ENCODE measurements around the gene IFNGR1.

IFNGR1 gene

GRCh38 chr6:137188855-137189254, 30.3 kb downstream of the IFNGR1 start:
- no peak overlapping the region for H3K4me3 ChIP-seq (ENCODE audit: low read length)
- no peaks in the 10 kb centered on the region for H3K27me3 ChIP-seq (ENCODE audit: insufficient read depth, low read length)
- peaks cover 3% of the 10 kb centered on the region for H3K36me3 ChIP-seq (ENCODE audit: insufficient read depth, low read depth, low read length)
- H3K9me3 ChIP-seq (ENCODE audit: insufficient read depth, low read depth, low read length): peaks cover 86% of the 10 kb centered on the region
- H3K4me1 ChIP-seq (ENCODE audit: insufficient read depth, low read length): no peaks in the 10 kb centered on the region
- H3K27ac ChIP-seq (ENCODE audit: low read length): no peak overlapping the region
- no peak overlapping the region for H3K9ac ChIP-seq (ENCODE audit: low read depth, low read length)

- Histone ChIP-seq H3K27me3 (ENCODE audit: insufficient read depth, low read length) (no peaks in the 10 kb centered on the region), H3K4me3 (ENCODE audit: low read length) (no peak overlapping the region), H3K4me1 (ENCODE audit: insufficient read depth, low read length) (no peaks in the 10 kb centered on the region), H3K27ac (ENCODE audit: low read length) (no peak overlapping the region), H3K36me3 (ENCODE audit: insufficient read depth, low read depth, low read length) (peaks cover 3% of the 10 kb centered on the region), H3K9ac (ENCODE audit: low read depth, low read length) (no peak overlapping the region), H3K9me3 (ENCODE audit: insufficient read depth, low read depth, low read length) (peaks cover 94% of the 10 kb centered on the region)
Observed at GRCh38 chr6:137185290-137185689, 33.9 kb downstream of the IFNGR1 start.

- H3K9ac ChIP-seq (ENCODE audit: low read depth, low read length): no peak overlapping the region
- no peak overlapping the region for H3K4me3 ChIP-seq (ENCODE audit: low read length)
- peaks cover 79% of the 10 kb centered on the region for H3K9me3 ChIP-seq (ENCODE audit: insufficient read depth, low read depth, low read length)
- no peak overlapping the region for H3K27ac ChIP-seq (ENCODE audit: low read length)
- H3K4me1 ChIP-seq (ENCODE audit: insufficient read depth, low read length): no peaks in the 10 kb centered on the region
- H3K27me3 ChIP-seq (ENCODE audit: insufficient read depth, low read length): no peaks in the 10 kb centered on the region
- peaks cover 3% of the 10 kb centered on the region for H3K36me3 ChIP-seq (ENCODE audit: insufficient read depth, low read depth, low read length)
Observed at GRCh38 chr6:137182654-137183073, 36.5 kb downstream of the IFNGR1 start.

- Histone ChIP-seq H3K9me3 (ENCODE audit: insufficient read depth, low read depth, low read length) (peaks cover 73% of the 10 kb centered on the region), H3K27ac (ENCODE audit: low read length) (no peak overlapping the region), H3K36me3 (ENCODE audit: insufficient read depth, low read depth, low read length) (peaks cover 3% of the 10 kb centered on the region), H3K4me1 (ENCODE audit: insufficient read depth, low read length) (no peaks in the 10 kb centered on the region), H3K4me3 (ENCODE audit: low read length) (no peak overlapping the region), H3K27me3 (ENCODE audit: insufficient read depth, low read length) (no peaks in the 10 kb centered on the region), H3K9ac (ENCODE audit: low read depth, low read length) (no peak overlapping the region)
Observed at GRCh38 chr6:137181891-137182653, 37.1 kb downstream of the IFNGR1 start.

- Histone ChIP-seq H3K36me3 (ENCODE audit: insufficient read depth, low read depth, low read length) (no peaks in the 10 kb centered on the region), H3K4me3 (ENCODE audit: low read length) (no peak overlapping the region), H3K27ac (ENCODE audit: low read length) (no peak overlapping the region)
Observed at GRCh38 chr6:137177611-137178010, 41.6 kb downstream of the IFNGR1 start.

GRCh38 chr6:137176729-137177128, 42.5 kb downstream of the IFNGR1 start:
- no peaks in the 10 kb centered on the region for H3K27me3 ChIP-seq (ENCODE audit: insufficient read depth, low read length)
- H3K4me1 ChIP-seq (ENCODE audit: insufficient read depth, low read length): peaks cover 9% of the 10 kb centered on the region; the same call in 1 of the 2 replicates
- H3K9ac ChIP-seq (ENCODE audit: low read depth, low read length): no peak overlapping the region
- no peak overlapping the region for H3K27ac ChIP-seq (ENCODE audit: low read length)
- H3K9me3 ChIP-seq (ENCODE audit: insufficient read depth, low read depth, low read length): peaks cover 21% of the 10 kb centered on the region; the same call in 1 of the 2 replicates
- no peak overlapping the region for H3K4me3 ChIP-seq (ENCODE audit: low read length)
- no peaks in the 10 kb centered on the region for H3K36me3 ChIP-seq (ENCODE audit: insufficient read depth, low read depth, low read length)

More at GRCh38 chr6:137177611-137178010, 41.6 kb downstream of the IFNGR1 start:
- Histone ChIP-seq H3K27me3 (ENCODE audit: insufficient read depth, low read length) (no peaks in the 10 kb centered on the region), H3K9me3 (ENCODE audit: insufficient read depth, low read depth, low read length) (peaks cover 28% of the 10 kb centered on the region; the same call in 1 of the 2 replicates), H3K9ac (ENCODE audit: low read depth, low read length) (no peak overlapping the region), H3K4me1 (ENCODE audit: insufficient read depth, low read length) (0 out of 2 replicates have a peak, but pooled peaks cover 3% of the 10 kb centered on the region)

- Histone ChIP-seq H3K27ac (ENCODE audit: low read length) (no peak overlapping the region), H3K9ac (ENCODE audit: low read depth, low read length) (no peak overlapping the region), H3K9me3 (ENCODE audit: insufficient read depth, low read depth, low read length) (peaks cover 15% of the 10 kb centered on the region; the same call in 1 of the 2 replicates), H3K27me3 (ENCODE audit: insufficient read depth, low read length) (no peaks in the 10 kb centered on the region), H3K4me3 (ENCODE audit: low read length) (no peak overlapping the region), H3K4me1 (ENCODE audit: insufficient read depth, low read length) (peaks cover 14% of the 10 kb centered on the region; the same call in 1 of the 2 replicates), H3K36me3 (ENCODE audit: insufficient read depth, low read depth, low read length) (no peaks in the 10 kb centered on the region)
Observed at GRCh38 chr6:137175868-137176245, 43.3 kb downstream of the IFNGR1 start.

GRCh38 chr6:137175157-137175867, 43.9 kb downstream of the IFNGR1 start:
- Histone ChIP-seq H3K4me1 (ENCODE audit: insufficient read depth, low read length) (peaks cover 14% of the 10 kb centered on the region; the same call in 1 of the 2 replicates), H3K36me3 (ENCODE audit: insufficient read depth, low read depth, low read length) (no peaks in the 10 kb centered on the region), H3K27me3 (ENCODE audit: insufficient read depth, low read length) (no peaks in the 10 kb centered on the region), H3K4me3 (ENCODE audit: low read length) (no peak overlapping the region), H3K27ac (ENCODE audit: low read length) (no peak overlapping the region), H3K9me3 (ENCODE audit: insufficient read depth, low read depth, low read length) (peaks cover 10% of the 10 kb centered on the region; the same call in 1 of the 2 replicates), H3K9ac (ENCODE audit: low read depth, low read length) (no peak overlapping the region)

- peaks cover 14% of the 10 kb centered on the region; the same call in 1 of the 2 replicates for H3K4me1 ChIP-seq (ENCODE audit: insufficient read depth, low read length)
- no peaks in the 10 kb centered on the region for H3K36me3 ChIP-seq (ENCODE audit: insufficient read depth, low read depth, low read length)
- H3K4me3 ChIP-seq (ENCODE audit: low read length): no peak within 1 kb of the TSS
- H3K9me3 ChIP-seq (ENCODE audit: insufficient read depth, low read depth, low read length): peaks cover 6% of the 10 kb centered on the region; the same call in 1 of the 2 replicates
- no peak within 1 kb of the TSS for H3K27ac ChIP-seq (ENCODE audit: low read length)
- H3K9ac ChIP-seq (ENCODE audit: low read depth, low read length): no peak within 1 kb of the TSS
- no peaks in the 10 kb centered on the region for H3K27me3 ChIP-seq (ENCODE audit: insufficient read depth, low read length)
Observed at GRCh38 chr6:137173501-137173900, 45.7 kb downstream of the IFNGR1 start, which contains the start of gene IL22RA2. IL22RA2 (minus strand) TSS chr6:137173644; CDS start chr6:137161749, 11,895 bp downstream.

GRCh38 chr6:137172734-137173431, 46.3 kb downstream of the IFNGR1 start:
- Histone ChIP-seq H3K9me3 (ENCODE audit: insufficient read depth, low read depth, low read length) (peaks cover 6% of the 10 kb centered on the region; the same call in 1 of the 2 replicates), H3K9ac (ENCODE audit: low read depth, low read length) (no peak overlapping the region), H3K4me3 (ENCODE audit: low read length) (no peak overlapping the region), H3K27ac (ENCODE audit: low read length) (no peak overlapping the region), H3K4me1 (ENCODE audit: insufficient read depth, low read length) (peaks cover 14% of the 10 kb centered on the region; the same call in 1 of the 2 replicates), H3K27me3 (ENCODE audit: insufficient read depth, low read length) (no peaks in the 10 kb centered on the region), H3K36me3 (ENCODE audit: insufficient read depth, low read depth, low read length) (no peaks in the 10 kb centered on the region)

Measured in iPS-20b (cell line).